ENCODE data around the gene CNTNAP2. TPM values are rescaled to one million over a fixed set of nuclear protein-coding genes. Genes with fewer than 3 reads are reported as not detected.

CNTNAP2 gene
- total RNA-seq (under 1 TPM; 0.08 to 0.77 (median 0.35) TPM), polyA plus RNA-seq (under 1 TPM; 0.07 to 0.09 TPM)
- long read RNA-seq, donor 1, partial matches to known transcripts = 0 of 1 reads
- long read RNA-seq, donor 1, other reads (novel, unspliced or antisense) = 1 of 1 reads
- long read RNA-seq, donor 2 = 0 reads
- long read RNA-seq, donor 3 = 0 reads

GRCh38 chr7:146116521-146117222 lies at the start of gene CNTNAP2:
Gene CNTNAP2 (plus strand): TSS chr7:146116801. CDS start chr7:146116877, 76 bp downstream.
- H3K4me1 ChIP-seq = peaks cover 0 to 14% (median 10%) of the 10 kb centered on the region in 9 donors
- no peak for TF ChIP-seq CTCF (IDR thresholded peaks at IDR 0.05)
- H3K27ac ChIP-seq = no peak within 1 kb of the TSS
- ATAC-seq (peak in 5 of 8 donors; percentile 18 to 69 (median 45)), DNase-seq (peak in 1 of 2 donors; percentile 10)
- H3K36me3 ChIP-seq = no peaks in the 10 kb centered on the region
- 1% methylated on average over 41 to 42 of the region's 42 CpGs for WGBS, 2 donors
- no peaks in the 10 kb centered on the region for H3K9me3 ChIP-seq
- intact Hi-C loops (cut with DNase I) = no loop called here
- H3K27me3 ChIP-seq = peaks cover 0 to 51% (median 35%) of the 10 kb centered on the region in 7 donors
- peak within 1 kb of the TSS in 9 of 10 donors; percentile 32 to 60 (median 46) for H3K4me3 ChIP-seq

DNA sequence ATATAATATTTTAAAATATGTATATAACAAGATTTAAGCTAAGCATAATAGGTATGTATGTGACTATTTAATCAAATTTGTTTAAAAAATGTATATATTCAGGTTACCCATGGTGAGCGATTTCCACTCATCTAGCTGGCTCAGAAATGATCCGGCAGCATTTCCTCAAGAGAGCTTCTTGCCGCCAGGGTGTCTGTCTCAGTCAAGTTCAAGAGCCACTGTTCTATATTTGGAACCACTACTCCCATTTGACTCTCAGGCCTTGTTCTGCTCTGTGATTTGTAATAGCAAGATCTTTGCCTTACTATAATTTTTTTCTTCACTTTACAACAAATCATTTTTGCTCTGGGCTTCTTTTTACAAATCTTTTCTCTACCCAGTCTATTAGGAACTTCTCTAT lies 48.7 kb upstream of the CNTNAP2 start:
- WGBS, 2 donors = 18% methylated on average over 3 of the region's 3 CpGs
- peak in 3 of 9 donors; percentile 10 to 19 (median 15) for TF ChIP-seq CTCF (IDR thresholded peaks at IDR 0.05)
- intact Hi-C loops (cut with DNase I) = loop anchor here in 1 of 10 donors (10.0 kb wide), 1 partner anchor 677 kb away; no protein-coding TSS in a partner anchor
- DNase-seq = no peak
- Histone ChIP-seq H3K27me3 (no peaks in the 10 kb centered on the region), H3K4me3 (no peak overlapping the region), H3K36me3 (no peaks in the 10 kb centered on the region), H3K9me3 (no peaks in the 10 kb centered on the region), H3K27ac (no peak overlapping the region), H3K4me1 (no peaks in the 10 kb centered on the region)
- peak in 4 of 8 donors; percentile 39 to 81 (median 52) for ATAC-seq

DNA sequence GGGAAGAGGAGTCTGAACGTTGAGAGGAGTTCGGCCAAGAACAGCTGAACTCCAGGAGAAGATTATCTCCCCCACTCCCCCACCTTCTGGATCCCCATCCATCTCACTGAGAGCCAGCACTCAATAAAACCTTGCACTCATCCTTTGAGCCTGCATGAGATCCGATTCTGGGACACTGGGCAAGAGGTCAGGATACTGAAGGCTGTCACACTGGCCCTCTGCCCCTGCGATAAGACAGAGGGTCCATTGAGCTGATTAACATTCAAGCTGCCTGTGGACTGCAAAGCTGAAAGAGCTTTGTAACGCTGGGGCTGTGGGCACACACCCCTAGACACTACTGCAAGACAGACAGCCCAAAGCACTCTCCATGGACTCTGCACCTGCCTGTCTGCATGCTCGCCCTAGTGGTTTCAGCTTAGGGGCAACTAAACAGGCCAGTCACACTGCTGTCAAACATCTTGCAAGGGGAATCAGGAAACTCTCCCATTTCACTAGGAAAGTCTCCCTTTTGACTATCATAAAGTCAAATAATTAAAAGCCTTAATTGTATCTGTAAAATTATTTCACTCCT lies 42.3 kb upstream of the CNTNAP2 start:
- H3K36me3 ChIP-seq = no peaks in the 10 kb centered on the region
- H3K4me1 ChIP-seq = no peaks in the 10 kb centered on the region
- H3K27me3 ChIP-seq = no peaks in the 10 kb centered on the region
- WGBS, 2 donors = 52 to 55% methylated on average over 6 of the region's 6 CpGs
- no peak overlapping the region for H3K27ac ChIP-seq
- ATAC-seq (no peak), DNase-seq (no peak)
- no peak overlapping the region for H3K4me3 ChIP-seq
- intact Hi-C loops (cut with DNase I) = no loop called here
- TF ChIP-seq CTCF (IDR thresholded peaks at IDR 0.05) = no peak
- no peaks in the 10 kb centered on the region for H3K9me3 ChIP-seq

- Histone ChIP-seq H3K27ac (no peak overlapping the region), H3K36me3 (no peaks in the 10 kb centered on the region), H3K27me3 (no peaks in the 10 kb centered on the region), H3K4me3 (no peak overlapping the region), H3K9me3 (no peaks in the 10 kb centered on the region), H3K4me1 (no peaks in the 10 kb centered on the region)
- no peak for ATAC-seq
- 16 to 83% methylated on average over 2 of the region's 2 CpGs for WGBS, 2 donors
- no peak for TF ChIP-seq CTCF (IDR thresholded peaks at IDR 0.05)
- DNase-seq = no peak
- intact Hi-C loops (cut with DNase I) = no loop called here
Measured at GRCh38 chr7:146076344-146076743, 40.3 kb upstream of the CNTNAP2 start.

Data from heart right ventricle (tissue), 16 donors.